NT2/D1 (cell line): ENCODE results near the gene CMKLR1.

Experiments
- SUZ12 ChIP-seq: IDR thresholded peaks from 2 replicates; pipeline ENCODE4 v1.6.1; 2011; ENCODE audit not compliant: insufficient read length, insufficient read depth; ENCODE audit errors: extremely low read depth
- YY1 ChIP-seq: IDR thresholded peaks from 2 replicates; pipeline ENCODE4 v1.6.1; 2011; ENCODE audit not compliant: insufficient read length, insufficient read depth
- ZNF274 ChIP-seq: IDR thresholded peaks from 2 replicates; pipeline ENCODE4 v1.6.1; 2011; ENCODE audit warnings: mild to moderate bottlenecking, low read depth, low read length

DNA sequence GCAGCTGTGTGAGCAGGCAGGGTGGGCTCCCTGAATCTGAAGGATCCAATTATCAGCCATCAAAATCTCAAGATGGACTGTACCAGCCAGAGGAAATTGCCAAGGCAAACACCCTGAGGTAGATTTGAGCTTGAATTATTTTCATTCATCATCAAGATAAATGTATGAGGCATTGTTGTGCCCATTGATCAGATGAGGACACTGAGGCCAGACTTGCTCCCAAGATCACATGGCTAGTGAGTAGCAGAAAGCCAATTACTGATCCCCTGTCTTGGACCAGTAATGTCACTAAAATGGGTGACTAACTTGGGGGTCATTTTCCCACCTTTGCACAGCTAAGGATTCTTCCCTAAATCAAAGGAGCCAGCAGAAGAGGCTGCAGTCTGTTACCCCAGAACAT, 20.9 kb upstream of the CMKLR1 start:
- TF ChIP-seq YY1: no peak
- no peak for TF ChIP-seq ZNF274
- TF ChIP-seq SUZ12: no peak
